GM12892 (cell line): ENCODE results near the gene FYB1.

Source experiments
- POLR2A ChIP-seq: IDR thresholded peaks from 2 replicates; pipeline ENCODE4 v1.6.1; 2011; ENCODE audit warnings: low read depth, low read length, control low read depth
- POLR2AphosphoS5 ChIP-seq: IDR thresholded peaks from 2 replicates; pipeline ENCODE4 v1.6.1; 2011; ENCODE audit warnings: low read depth, low read length, control low read depth
- TAF1 ChIP-seq: IDR thresholded peaks from 2 replicates; pipeline ENCODE4 v1.6.1; 2011; ENCODE audit warnings: low read depth, mild to moderate bottlenecking, control low read depth, low read length, borderline replicate concordance

DNA sequence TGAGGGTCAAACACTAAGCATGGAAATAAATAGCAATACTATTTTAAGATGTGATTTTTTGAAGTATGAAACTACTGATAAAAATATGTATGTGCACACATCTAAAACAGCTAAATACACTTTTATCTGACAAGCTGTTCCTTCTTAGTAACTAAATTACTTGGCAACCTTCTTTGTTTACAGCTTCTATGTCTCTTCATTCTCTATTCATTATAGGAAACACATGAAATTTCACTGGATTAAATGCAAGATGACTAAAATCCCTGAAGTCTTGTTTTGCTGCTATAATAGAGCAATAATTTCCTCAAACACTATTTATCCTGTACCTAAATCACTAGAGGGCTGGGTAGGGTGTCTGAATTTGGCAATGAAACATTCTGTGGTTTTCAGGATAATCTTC lies 156.8 kb downstream of the FYB1 start:
- no peak for TF ChIP-seq POLR2A
- TF ChIP-seq POLR2AphosphoS5 = no peak
- no peak for TF ChIP-seq TAF1
